HT1080 (cell line): ENCODE measurements around the gene ZNF579. TPM values are rescaled to one million over a fixed set of nuclear protein-coding genes. Genes with fewer than 3 reads are reported as not detected.
"Not testable (repeated sequence)": the region's sequence is repeated elsewhere in the genome, so short reads cannot be mapped to it uniquely, and the experiment has no call there.

Source experiments
- DNase-seq: peaks from one replicate; pipeline ENCODE4 v3.0.0-alpha.2; 2015; ENCODE audit warnings: low read depth
- total RNA-seq: library from RNA; depleted of rRNA; stranded (reverse); fragments of >200 nt; shearing (Covaris generic); gene quantifications from 2 replicates; pipeline ENCODE4 v1.2.3, GENCODE V29; 2014

Gene ZNF579
- total RNA-seq, 1 experiment from 2014 or later: 8.2 TPM

DNA sequence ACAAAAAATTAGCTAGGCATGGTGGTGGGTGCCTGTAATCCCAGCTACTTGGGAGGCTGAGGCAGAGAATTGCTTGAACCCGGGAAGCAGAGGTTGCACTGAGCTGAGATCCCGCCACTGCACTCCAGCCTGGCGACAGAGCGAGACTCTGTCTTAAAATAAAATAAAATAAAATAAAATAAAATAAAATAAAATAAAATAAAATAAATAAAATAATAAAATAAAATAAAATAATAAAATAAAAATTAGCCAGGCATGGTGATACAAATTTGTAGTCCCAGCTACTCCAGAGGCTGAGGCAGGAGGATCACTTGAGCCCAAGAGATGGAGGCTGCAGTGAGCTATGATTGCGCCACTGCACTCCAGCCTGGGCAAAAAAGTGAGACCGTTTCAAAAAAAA lies 6.7 kb downstream of the ZNF579 start:
- DNase-seq: not testable (repeated sequence)

DNA sequence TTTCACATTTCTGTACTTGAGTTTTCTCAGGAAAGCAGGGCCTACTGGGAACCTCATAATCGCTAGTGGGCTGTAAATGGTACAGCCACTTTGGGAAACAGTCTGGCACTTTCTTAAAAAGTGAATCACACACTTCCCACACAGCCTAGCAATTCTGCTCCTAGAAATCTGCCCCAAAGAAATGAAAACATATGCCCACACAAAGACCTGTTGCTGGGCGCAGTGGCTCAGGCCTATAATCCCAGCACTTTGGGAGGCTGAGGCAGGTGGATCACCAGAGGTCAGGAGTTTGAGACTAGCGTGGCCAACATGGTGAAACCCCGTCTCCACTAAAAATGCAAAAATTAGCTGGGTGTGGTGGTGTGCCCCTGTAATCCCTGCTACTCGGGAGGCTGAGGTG lies 11.2 kb downstream of the ZNF579 start:
- DNase-seq: not testable (repeated sequence)

DNA sequence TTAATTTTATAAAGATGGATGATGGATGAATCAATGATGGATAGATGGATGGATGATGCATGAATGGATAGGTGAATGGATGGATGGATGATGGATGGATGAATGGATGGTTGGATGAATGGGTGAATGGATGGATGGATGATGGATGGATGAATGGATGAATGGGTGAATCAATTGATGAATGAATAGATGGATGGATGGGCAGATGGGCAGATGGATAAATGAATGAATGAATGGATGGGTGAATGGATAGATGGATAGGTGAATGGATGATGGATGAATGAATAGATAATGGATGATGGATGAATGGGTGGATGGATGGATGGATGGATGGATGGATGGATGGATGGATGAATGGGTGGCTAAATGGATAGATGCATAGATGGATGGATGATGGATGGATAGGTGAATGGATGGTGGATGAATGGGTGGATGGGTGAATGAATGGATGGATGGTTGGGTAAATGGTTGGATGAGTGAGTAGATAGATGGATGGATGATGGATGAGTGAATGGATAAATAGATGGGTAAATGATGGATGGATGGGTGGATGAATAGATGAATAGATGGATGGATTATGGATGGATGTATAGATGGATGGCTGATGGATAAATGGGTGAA lies 12.8 kb downstream of the ZNF579 start:
- DNase-seq: no peak

DNA sequence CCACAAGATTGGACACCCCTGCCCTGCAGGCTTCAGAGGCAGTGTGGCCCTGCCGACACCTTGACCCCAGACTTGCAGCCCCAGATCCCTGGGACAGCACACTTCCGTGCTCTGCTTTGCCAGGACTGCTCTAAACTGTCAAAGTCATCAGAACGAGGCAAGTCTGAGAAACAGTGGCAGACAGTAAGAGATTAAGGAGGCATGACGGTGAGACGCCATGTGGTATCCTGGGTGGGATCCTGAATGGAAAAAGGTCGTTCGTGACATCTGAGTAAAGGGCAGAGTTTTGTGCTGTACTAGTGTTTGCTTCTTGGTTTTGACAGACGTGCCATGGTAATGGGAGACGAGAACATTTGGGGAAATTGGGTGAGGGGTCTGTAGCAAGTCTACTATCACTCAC lies 13.8 kb downstream of the ZNF579 start:
- DNase-seq: no peak

DNA sequence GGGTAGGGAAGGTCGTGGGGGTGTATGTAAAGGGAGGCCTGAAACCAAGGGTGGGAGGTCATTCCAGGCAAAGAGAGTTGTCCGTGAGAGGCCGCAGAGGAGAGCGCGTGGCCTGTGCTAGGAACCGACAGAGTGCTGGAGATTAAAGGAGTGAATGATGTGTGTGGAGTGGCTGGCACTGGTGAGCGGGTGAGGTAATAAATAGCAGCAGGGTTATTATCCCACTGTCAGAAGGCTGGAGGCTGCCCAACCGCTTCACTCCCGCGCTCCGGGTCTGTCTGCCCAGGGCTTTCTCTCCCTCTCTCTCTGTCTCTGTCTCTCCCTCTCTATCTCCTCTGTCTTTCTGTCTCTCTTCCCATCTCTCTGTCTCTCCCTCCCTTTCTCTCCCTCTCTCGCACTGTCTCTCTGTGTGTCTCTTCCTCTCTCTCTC lies 17.4 kb downstream of the ZNF579 start:
- no peak for DNase-seq

DNA sequence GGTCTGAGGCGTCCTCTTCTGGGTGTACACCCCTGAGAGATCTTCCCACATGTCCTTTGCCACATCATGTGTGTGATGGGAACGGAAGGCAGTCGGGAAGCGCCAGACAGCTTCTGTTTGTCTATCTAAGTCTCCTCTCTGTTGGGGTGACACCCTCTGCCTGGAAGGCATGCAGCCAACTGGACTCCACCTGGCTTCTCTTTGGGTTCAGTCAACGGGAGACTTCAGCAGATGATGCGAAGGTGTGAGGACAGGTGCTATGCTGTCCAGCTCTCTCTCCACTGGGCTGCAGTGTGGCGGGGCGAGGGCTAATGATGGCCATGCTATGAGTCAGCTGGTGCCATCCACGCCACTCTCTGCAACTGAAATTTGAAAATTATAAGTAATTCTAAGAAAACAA lies 21.0 kb downstream of the ZNF579 start:
- DNase-seq: no peak

DNA sequence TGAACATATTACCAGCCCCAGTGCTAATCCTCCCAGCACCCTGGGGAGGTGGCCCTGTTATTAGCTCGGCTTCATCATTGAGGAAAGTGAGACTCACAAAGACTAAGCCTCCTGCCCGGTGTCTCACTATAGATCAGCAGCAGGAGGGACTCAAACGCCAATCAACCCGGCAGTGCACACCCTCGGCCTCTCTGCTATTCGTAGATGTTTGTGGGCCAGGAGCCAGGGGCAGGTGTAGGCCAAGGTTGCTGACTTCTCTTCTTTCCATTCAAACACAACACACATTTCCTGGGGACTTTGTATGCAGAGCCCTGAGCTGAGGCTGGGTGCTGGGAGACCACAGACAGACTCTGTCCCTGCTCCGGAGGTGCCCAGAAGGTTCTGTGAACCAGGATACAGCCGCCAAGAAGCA lies 25.9 kb downstream of the ZNF579 start:
- no peak for DNase-seq

DNA sequence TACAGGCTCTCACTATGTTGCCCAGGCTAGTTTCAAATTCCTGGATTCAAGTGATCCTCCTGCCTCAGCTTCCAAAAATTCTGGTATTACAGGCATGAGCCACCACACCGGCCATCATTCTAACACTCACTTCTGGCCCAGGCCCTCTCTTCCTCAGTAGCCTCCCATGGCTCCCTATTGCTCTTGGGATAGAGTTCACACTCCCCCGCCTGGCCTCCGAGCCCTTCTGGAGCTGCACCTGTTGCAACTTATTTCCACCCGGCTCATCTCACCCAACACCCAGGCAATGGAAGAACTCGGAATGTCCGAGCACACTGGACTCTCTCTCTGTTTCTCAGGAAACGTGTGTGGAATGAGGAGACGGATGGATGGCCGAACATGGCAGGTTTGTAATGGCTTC lies 26.3 kb downstream of the ZNF579 start:
- no peak for DNase-seq

DNA sequence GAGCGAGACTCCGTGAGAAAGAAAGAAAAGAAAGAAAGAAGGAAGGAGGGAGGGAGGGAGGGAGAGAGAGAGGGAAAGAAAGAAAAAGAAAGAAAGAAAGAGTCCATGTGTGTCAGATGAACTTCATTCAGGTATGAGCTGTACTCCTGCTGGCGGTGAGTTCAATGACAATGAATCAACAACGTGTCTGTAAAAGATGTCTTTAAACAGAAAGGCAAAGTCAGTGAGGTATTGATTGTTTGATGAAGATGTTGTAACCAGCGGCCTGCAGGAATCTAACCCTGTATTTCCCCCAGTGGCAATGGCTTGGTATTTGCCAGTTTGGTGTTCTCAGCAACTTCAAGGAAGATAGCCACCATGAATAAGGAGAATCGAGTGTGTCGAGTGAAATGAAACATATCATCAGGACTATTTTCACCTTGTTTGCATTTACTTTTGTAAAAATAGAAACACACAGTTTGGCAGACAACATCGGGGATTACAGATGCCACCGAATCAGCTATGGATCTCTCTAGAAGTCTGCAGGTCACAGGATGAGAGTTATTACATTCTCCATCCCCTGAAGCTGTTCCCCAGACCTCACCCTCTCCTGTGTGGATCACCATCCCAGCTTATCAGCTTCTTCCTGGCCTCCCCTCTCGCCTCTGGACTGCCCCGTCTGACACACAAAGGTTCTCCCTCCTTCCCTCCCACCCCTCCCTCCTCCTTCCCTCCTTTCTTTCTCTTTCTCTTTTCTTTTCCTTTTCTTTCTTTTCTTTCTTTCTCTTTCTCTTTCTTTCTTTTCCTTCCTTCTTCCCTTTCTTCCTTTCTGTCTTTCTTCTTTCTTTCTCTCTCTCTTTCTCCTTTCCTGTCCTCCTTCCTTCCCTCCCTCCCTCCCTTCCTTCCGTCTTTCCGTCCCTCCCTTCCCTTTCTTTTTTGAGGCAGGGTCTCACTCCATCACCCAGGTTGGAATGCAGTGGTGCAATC lies 27.1 kb downstream of the ZNF579 start:
- no peak for DNase-seq

DNA sequence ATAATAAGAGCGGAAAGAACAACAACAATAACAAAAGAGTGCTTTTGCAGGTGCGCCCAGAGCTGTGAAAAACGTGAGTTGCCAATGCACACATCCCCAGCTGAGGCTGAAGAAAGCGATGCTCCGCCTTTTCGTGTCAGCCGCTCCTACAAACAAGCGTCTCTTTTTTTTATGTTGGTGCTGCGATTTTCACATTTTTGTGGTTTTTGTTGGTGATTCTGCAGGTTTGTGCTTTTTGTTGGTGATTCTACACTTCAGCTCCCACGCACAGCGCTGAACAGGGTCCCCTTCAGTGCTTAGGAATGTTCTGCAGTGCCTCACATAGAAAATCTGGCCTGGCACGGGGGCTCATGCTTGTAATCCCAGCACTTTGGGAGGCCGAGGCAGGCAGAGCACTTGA lies 28.0 kb downstream of the ZNF579 start:
- DNase-seq: peak; percentile 36

DNA sequence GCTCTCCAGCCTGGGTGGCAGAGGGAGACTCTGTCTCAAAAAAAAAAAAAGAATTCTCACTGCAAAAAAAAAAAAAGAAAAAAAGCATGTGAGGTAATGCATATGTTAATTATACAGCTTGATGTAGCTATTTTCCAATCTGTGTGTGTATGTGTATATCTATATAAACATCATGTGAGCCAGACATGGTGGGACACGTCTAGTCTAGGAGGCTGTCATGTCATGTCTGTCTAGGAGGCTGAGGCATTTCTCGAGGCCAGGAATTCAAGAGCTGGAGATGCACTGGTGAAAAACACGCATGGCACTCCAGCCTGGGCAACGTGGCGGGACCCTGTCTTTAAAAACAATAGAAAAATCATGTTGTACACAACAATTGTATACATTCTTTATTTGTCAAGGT lies 28.4 kb downstream of the ZNF579 start:
- no peak for DNase-seq

DNA sequence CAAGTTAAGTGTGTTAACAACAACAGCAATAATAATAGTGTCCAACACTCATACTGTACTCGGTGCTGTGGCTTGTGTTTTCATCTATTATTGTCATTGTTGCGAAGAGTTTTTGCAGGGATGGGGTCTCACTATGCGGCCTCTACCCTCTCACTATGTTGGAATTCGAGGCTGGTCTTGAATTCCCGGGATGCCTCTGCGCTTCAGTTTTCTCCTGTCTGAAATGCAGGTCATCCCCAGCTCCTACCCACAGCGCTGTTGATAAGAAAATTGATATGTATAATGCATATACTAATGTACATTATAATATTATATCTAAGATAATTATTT lies 30.4 kb downstream of the ZNF579 start:
- no peak for DNase-seq

DNA sequence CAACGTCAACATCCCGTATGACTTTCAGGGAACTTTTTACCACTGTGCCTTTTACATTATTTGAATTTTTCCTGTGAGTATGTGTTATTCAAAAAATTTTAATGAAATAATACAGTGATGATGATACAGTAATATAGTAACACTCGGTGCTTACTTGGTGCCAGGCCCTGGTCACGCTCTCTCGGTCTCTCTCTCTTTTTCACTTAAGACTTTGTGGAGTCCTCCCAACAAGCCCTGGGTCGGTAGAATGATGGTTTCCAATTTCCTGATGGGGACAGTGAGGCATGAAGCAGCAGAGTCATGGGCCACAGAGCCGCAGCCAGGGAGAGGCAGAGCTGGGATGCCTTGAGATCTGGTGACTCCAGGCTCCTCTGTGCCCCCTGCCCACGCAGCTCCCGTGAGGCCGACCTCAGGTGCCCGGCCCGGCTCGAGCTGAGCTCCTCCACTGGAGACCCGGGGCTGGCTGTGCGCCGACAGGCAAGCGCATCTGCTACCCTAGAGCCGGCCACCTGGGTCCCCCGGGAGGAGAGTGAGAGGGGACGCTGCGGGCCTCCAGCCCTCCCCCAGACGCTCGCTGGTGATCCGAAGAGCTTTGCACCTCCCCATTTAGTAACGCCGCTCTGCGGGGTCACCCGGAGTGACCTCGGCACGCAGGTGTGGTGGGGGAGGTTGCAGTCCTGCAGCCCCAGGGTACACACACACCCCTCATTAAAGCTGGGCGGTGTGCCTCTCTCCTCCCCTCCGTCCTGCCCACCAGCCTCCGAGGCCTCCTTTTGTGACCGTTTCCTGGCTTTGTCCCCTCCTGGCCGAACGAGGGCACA lies 30.9 kb downstream of the ZNF579 start:
- peak; percentile 84 for DNase-seq

DNA sequence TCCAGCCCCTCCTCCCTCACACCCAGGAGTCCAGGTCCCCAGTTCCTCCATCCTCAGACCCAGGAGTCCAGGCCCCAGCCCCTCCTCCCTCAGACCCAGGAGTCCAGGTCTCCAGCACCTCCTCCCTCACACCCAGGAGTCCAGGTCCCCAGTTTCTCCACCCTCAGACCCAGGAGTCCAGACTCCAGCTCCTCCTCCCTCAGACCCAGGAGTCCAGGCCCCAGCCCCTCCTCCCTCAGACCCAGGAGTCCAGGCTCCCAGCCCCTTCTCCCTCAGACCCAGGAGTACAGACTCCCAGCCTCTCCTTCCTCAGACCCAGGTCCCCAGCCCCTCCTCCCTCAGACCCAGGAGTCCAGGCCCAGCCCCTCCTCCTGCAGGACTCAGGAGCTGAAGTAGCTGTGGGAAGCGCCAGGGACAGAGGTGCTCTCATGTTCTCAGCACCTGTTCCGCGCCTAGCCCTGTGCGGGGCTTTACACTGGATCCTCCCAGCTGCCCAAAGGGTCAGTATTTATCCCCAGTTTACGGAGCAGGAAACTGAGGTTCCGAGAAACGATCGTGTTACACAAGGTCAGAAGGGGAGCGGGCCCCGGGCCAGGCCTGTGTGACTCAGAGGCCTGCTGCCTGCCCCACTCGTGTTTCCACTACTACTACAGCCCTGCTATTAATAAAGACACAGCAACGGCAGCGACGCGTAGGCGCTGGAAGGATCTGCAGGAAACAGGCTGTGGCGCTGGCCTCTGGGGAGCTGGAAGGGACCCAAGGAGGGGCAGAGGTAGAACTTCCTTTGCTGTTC lies 33.6 kb downstream of the ZNF579 start:
- peak; percentile 78 for DNase-seq

DNA sequence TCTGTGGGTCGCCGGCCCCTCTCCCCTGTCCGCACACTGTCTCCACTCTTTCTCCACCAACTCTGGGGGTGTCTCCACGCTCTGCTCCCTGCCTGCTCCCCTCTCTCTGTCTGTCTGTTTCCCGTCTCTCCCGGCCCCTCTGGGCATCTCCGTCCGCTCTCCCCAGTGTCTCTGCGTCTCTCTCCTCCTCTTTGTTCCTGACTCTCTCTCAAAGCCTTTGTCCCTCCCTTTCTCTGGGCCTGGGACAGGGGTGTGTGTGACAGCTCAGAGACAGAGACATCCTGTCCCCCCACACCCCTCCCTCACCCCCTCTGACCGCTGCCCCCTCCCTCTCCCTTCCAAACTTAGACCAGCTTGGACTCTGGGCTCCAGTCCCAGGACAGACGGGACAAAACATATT lies 34.6 kb downstream of the ZNF579 start:
- no peak for DNase-seq

DNA sequence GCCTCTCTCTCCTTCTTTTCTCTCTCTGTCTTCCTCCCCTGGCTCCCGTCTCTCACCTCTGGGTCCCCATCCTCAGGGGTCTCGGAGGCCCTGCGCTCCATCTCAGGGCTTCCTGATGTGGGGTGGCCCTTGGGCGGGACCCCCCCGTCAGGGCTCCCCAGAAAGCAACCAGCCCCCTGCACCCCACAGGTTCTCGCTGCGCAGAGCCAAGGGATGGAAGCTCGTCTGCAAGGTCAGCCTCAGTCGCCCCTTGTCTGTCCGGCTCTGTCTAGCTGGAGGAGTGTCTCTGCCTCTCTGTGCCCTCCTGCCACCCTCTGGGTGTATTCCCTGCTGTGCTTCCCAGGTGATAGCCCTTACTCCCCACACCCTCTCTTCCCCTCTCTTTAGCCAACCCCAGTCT lies 35.2 kb downstream of the ZNF579 start, which contains the start of gene SBK3:
Gene SBK3, minus strand, starts transcription at position 101 of the 400 bp plus-strand sequence. Its CDS starts 0 bp downstream, at position 101.
- no peak for DNase-seq

DNA sequence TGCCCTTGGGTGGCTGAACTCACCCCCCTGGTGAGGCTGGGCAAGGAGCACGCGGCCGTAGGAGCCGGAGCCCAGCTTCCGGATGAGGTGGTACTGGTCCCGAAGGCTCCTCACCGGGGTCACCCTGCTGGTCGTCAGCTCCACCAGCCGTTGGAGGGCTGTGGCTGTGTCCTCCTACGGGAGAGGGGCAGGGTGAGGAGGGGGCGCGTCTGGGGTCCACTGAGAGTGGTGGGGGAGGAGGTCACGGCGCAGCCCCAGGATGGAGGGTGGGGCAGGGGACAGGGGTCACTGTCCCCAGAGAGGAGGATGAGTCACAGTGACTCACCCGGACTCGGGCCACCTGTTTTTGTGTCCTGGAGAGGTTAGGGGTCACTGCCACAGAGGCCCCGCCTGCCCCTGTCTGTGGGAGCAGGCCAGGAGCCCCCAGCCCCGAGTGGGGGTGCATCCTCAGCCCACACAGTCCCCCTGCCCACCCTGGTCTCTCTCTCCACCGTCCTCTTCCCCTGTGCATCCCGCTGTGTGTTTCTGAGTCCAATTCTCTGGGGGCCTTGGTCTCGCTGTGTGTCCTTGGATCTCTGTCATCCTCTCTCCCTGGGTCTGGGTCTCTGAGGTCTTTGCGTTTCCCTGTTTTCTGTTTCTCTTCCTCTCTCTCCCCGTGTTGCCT lies 35.7 kb downstream of the ZNF579 start:
- DNase-seq: no peak

DNA sequence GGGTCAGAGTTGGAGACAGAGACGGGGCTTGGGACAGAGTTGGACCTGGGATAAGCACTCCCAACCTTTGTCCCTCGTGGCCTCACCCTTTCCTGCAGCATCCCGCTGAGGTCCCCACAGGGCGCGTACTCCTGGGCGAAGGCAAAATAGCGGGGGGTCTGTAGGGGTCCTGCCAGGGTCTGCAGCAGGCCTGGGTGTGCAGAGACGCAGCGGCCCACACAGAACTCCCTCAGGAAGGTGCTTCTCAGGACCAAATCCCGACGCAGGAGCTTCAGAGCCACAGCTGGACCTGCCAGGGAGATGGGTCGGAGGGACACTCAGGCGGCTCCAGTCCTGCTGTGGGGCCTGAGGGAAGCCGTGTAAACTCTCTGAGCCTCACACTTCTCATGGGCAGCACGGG lies 36.6 kb downstream of the ZNF579 start:
- no peak for DNase-seq

DNA sequence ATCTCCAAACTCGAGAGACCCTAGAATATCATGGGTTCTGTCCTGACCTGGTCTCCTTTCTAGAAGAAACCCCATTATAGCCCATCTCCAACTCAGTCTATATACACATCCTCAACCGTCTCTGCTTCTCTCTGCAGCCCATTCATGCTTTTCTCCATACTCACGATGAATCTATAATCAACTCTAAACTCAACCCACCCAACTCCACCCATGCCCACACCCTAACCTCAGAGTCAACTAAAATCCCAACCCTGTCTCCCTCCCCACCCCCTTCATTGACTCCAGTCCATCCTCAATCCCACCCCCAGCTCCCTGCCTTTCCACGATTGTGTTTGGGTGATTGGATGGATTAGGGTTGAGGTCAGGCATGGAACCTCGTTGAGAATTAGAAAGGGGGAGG lies 37.1 kb downstream of the ZNF579 start:
- no peak for DNase-seq

DNA sequence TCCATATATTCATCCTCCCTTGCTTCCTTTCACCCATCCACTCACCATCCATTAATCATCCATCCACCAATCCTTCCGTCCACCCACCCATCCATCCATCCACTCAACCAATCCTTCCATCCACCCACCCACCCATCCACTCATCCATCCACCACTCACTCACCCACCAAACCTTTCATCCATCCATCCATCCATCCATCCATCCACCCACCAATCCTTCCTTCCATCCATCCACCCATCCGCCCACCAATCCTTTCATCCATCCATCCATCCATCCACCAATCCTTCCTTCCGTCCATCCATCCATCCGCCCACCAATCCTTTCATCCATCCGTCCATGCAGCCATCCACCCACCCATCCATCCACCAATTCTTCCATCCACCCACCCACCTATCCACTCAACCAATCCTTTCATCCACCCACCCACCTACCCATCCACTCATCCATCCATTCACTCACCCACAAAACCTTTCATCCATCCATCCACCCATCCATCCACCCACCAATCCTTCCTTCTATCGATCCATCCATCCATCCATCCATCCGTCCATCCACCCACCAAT lies 38.3 kb downstream of the ZNF579 start:
- DNase-seq: no peak
